Endothelial cell of umbilical vein (primary cell): ENCODE measurements around the gene UBE2L6. TPM values are rescaled to one million over a fixed set of nuclear protein-coding genes. Genes with fewer than 3 reads are reported as not detected.

Experiments used
- BruUV-seq: library from RNA; stranded (reverse); fragments of 400-500 nt; replicated peaks from 2 replicates; lab custom pipeline; 2021; lab: Mats Ljungman, UMichigan
- CTCF ChIA-PET: fragments of 300-600, 350-600 bp; sonication (Branson Sonifier 250); formaldehyde crosslinking; loops from one replicate; lab custom pipeline; 2021; ENCODE audit warnings: antibody characterized with exemption, inconsistent platforms; lab: Charles Lee
- POLR2A ChIA-PET: fragments of 300-600, 350-600 bp; sonication (Branson Sonifier 250); formaldehyde crosslinking; loops from one replicate; lab custom pipeline; 2021; ENCODE audit warnings: antibody characterized with exemption, inconsistent platforms; lab: Charles Lee
- DNase-seq: peaks from one replicate; pipeline ENCODE4 v3.0.0-alpha.2; 2011; ENCODE audit warnings: low read depth, low spot score
- FAIRE-seq: peaks from 2 replicates; lab custom pipeline; 2011; peaks lifted over from hg19 to GRCh38; lab: Jason Lieb, UNC
- H2AFZ ChIP-seq: 2 replicates; pipeline ENCODE4 v1.6.0; 2012; ENCODE audit warnings: low read depth, low read length, control low read depth, inconsistent platforms
- H3K27ac ChIP-seq: 2 replicates; pipeline ENCODE4 v1.5.1; 2011; ENCODE audit warnings: low read depth, mild to moderate bottlenecking, control low read depth, low read length, moderate library complexity; ENCODE audit not compliant: insufficient read depth
- H3K27me3 ChIP-seq, 2 experiments: 2 replicates each; pipeline versions ENCODE4 v1.6.0 to v1.6.1; 2011; ENCODE audit warnings: low read length in 2 of 2, mixed read lengths in 1 of 2; ENCODE audit not compliant: control insufficient read depth in 2 of 2, insufficient read depth in 2 of 2
- H3K36me3 ChIP-seq, 2 experiments: 2 replicates in 1 of 2; 3 replicates in 1 of 2; pipeline ENCODE4 v1.5.1; 2011; ENCODE audit warnings: low read length in 2 of 2, mild to moderate bottlenecking in 1 of 2, moderate library complexity in 1 of 2; ENCODE audit not compliant: control insufficient read depth in 2 of 2, insufficient read depth in 2 of 2; ENCODE audit errors: extremely low read depth in 1 of 2
- H3K4me1 ChIP-seq: 3 replicates; pipeline ENCODE4 v1.5.1; 2011; ENCODE audit warnings: mild to moderate bottlenecking, low read length; ENCODE audit not compliant: control insufficient read depth, insufficient read depth; ENCODE audit errors: extremely low read depth
- H3K4me2 ChIP-seq: 2 replicates; pipeline ENCODE4 v1.6.1; 2011; ENCODE audit warnings: low read length, control low read depth, mixed read lengths; ENCODE audit not compliant: insufficient read depth
- H3K4me3 ChIP-seq, 3 experiments: fragments of 200-600 bp in 1 of 3; sonication (generic), shearing (Covaris generic) in 1 of 3; replicated peaks in 1 of 3; 2 replicates each; pipeline ENCODE4 v1.5.1; 2011 to 2016; ENCODE audit warnings: control low read depth in 3 of 3, low read length in 3 of 3, mild to moderate bottlenecking in 2 of 3, inconsistent platforms in 1 of 3, low read depth in 1 of 3, moderate library complexity in 1 of 3; ENCODE audit not compliant: insufficient read depth in 1 of 3
- H3K79me2 ChIP-seq: 2 replicates; pipeline ENCODE4 v1.6.0; 2012; ENCODE audit warnings: low read length, inconsistent platforms; ENCODE audit not compliant: control insufficient read depth, insufficient read depth
- H3K9ac ChIP-seq: replicated peaks from 2 replicates; pipeline ENCODE3; 2011; ENCODE audit warnings: low read length, control low read depth; ENCODE audit not compliant: insufficient read depth; ENCODE audit errors: extremely low read depth
- H3K9me1 ChIP-seq: replicated peaks from 3 replicates; pipeline ENCODE4 v1.6.0; 2011; ENCODE audit warnings: mild to moderate bottlenecking, low read length; ENCODE audit not compliant: control insufficient read depth, insufficient read depth; ENCODE audit errors: extremely low read depth
- H3K9me3 ChIP-seq: replicated peaks from 2 replicates; pipeline ENCODE4 v1.5.1; 2012; ENCODE audit warnings: low read length, inconsistent platforms; ENCODE audit not compliant: control insufficient read depth, insufficient read depth
- H4K20me1 ChIP-seq: replicated peaks from 2 replicates; pipeline ENCODE3; 2011; ENCODE audit warnings: mild to moderate bottlenecking, low read length; ENCODE audit not compliant: control insufficient read depth, insufficient read depth; ENCODE audit errors: extremely low read depth
- EZH2 ChIP-seq: IDR thresholded peaks from 2 replicates; pipeline ENCODE4 v1.6.1; 2012; ENCODE audit warnings: borderline replicate concordance, low read depth, mild to moderate bottlenecking, moderate library complexity, low read length, inconsistent platforms; ENCODE audit not compliant: severe bottlenecking
- FOS ChIP-seq: IDR thresholded peaks from 2 replicates; pipeline ENCODE4 v1.6.1; 2011; ENCODE audit warnings: mild to moderate bottlenecking, low read length, moderate library complexity, borderline replicate concordance; ENCODE audit not compliant: insufficient read depth
- GATA2 ChIP-seq: IDR thresholded peaks from 2 replicates; pipeline ENCODE4 v1.7.0; 2011; ENCODE audit warnings: low read depth, mild to moderate bottlenecking, moderate library complexity, mixed read lengths, low read length; ENCODE audit not compliant: insufficient read length, insufficient read depth
- JUN ChIP-seq: IDR thresholded peaks from 2 replicates; pipeline ENCODE4 v1.6.1; 2011; ENCODE audit warnings: borderline replicate concordance, low read depth; ENCODE audit not compliant: insufficient read length, insufficient read depth
- MYC ChIP-seq: IDR thresholded peaks from one replicate; pipeline ENCODE4 v1.6.1; 2011; ENCODE audit warnings: mild to moderate bottlenecking, low read depth, low read length
- POLR2A ChIP-seq: IDR thresholded peaks from 2 replicates; pipeline ENCODE4 v1.6.1; 2012; ENCODE audit warnings: low read depth, mild to moderate bottlenecking, control low read depth, low read length
- POLR2AphosphoS5 ChIP-seq: IDR thresholded peaks from 2 replicates; pipeline ENCODE4 v1.6.1; 2012; ENCODE audit warnings: low read depth, mild to moderate bottlenecking, control low read depth, low read length, moderate library complexity; ENCODE audit not compliant: insufficient read depth
- dilution Hi-C: fragments of 300-500 bp; cut with MboI; formaldehyde crosslinking; loops from one replicate; pipeline ENCODE4 v1.15.0; 2019; ENCODE audit warnings: low sequenced_read_pairs; ENCODE audit not compliant: extremely low pct_ligation_motif_present
- intact Hi-C: fragments of 100-400 bp; cut with micrococcal nuclease; formaldehyde crosslinking; loops from one replicate; pipeline ENCODE4 v1.10.0; 2022
- polyA plus RNA-seq, 4 experiments: library from polyadenylated mRNA; depleted of rRNA in 3 of 4; stranded (reverse) in 3 of 4; unstranded in 1 of 4; fragments of >200 nt; gene quantifications; 2 replicates each; pipeline versions ENCODE4 v1.2.1 to v1.2.3, GENCODE V29; 2011 to 2012; ENCODE audit warnings: missing spikeins in 1 of 4
- total RNA-seq: library from RNA; stranded (reverse); gene quantifications from 2 replicates; pipeline ENCODE4 v1.2.3, GENCODE V29; 2021
- TF ChIP-seq, protein P1 (sequence below), 2 donors: IDR thresholded peaks; 1 replicate in 1 of 2; 2 replicates in 1 of 2; pipeline ENCODE4 v1.5.1; 2011; ENCODE audit warnings: low read length in 2 of 2, mild to moderate bottlenecking in 2 of 2, moderate library complexity in 2 of 2, control low read depth in 1 of 2, inconsistent platforms in 1 of 2, low read depth in 1 of 2; ENCODE audit not compliant: insufficient read depth in 1 of 2; ENCODE audit errors: extremely low read depth in 1 of 2
- TF ChIP-seq, protein P2 (sequence below): IDR thresholded peaks from 2 replicates; pipeline ENCODE4 v1.6.1; 2011; ENCODE audit not compliant: insufficient read depth, insufficient read length

UBE2L6 gene
- total and polyA plus RNA-seq, 2 donors (not counting 3 experiments of a cell fraction or from before 2014, with no cell fraction given), result 22.3 to 25.2 TPM

- dilution Hi-C loops, result no loop called here
- BruUV-seq, result no TSS peak
- intact Hi-C loops, result no loop called here
- Histone ChIP-seq H3K4me1 (no peaks in the 10 kb centered on the region), H3K79me2 (no peaks in the 10 kb centered on the region), H4K20me1 (no peaks in the 10 kb centered on the region), H3K36me3 (no peaks in the 10 kb centered on the region), H3K27me3 (peaks cover 22 to 31% of the 10 kb centered on the region in 2 experiments), H2AFZ (no peak within 1 kb of the TSS), H3K4me2 (no peak within 1 kb of the TSS), H3K27ac (no peak within 1 kb of the TSS), H3K4me3 (no peak within 1 kb of the TSS), H3K9me3 (no peaks in the 10 kb centered on the region), H3K9me1 (no peaks in the 10 kb centered on the region), H3K9ac (no peak within 1 kb of the TSS)
- FAIRE-seq, result no peak
- ChIA-PET CTCF (interaction anchor here (0.6 to 1.2 kb wide), 2 partner anchors 43 to 46 kb away, joined by 3 to 7 read pairs; no protein-coding TSS in a partner anchor), POLR2A (no interaction called here)
- TF ChIP-seq FOS, result no peak
- TF ChIP-seq, protein P1, sequence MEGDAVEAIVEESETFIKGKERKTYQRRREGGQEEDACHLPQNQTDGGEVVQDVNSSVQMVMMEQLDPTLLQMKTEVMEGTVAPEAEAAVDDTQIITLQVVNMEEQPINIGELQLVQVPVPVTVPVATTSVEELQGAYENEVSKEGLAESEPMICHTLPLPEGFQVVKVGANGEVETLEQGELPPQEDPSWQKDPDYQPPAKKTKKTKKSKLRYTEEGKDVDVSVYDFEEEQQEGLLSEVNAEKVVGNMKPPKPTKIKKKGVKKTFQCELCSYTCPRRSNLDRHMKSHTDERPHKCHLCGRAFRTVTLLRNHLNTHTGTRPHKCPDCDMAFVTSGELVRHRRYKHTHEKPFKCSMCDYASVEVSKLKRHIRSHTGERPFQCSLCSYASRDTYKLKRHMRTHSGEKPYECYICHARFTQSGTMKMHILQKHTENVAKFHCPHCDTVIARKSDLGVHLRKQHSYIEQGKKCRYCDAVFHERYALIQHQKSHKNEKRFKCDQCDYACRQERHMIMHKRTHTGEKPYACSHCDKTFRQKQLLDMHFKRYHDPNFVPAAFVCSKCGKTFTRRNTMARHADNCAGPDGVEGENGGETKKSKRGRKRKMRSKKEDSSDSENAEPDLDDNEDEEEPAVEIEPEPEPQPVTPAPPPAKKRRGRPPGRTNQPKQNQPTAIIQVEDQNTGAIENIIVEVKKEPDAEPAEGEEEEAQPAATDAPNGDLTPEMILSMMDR (IDR thresholded peaks at IDR 0.05; ENCODE audit: extremely low read depth in 1 of 2, insufficient read depth in 1 of 2, low read depth in 1 of 2, low read length in 2 of 2), result no peak
- TF ChIP-seq GATA2, result no peak
- TF ChIP-seq POLR2AphosphoS5, result no peak
- TF ChIP-seq JUN, result no peak
- TF ChIP-seq POLR2A, result no peak
- no peak for TF ChIP-seq MYC
- TF ChIP-seq, protein P2, sequence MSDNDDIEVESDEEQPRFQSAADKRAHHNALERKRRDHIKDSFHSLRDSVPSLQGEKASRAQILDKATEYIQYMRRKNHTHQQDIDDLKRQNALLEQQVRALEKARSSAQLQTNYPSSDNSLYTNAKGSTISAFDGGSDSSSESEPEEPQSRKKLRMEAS, result no peak
- TF ChIP-seq EZH2, result no peak
- DNase-seq, result no peak
Observed at GRCh38 chr11:57597461-57597915, 30.0 kb upstream of the UBE2L6 start, which contains the start of gene SERPING1. Gene SERPING1 (plus strand): TSS chr11:57597685. CDS start chr11:57598271, 586 bp downstream.
